Measurements from ENCODE around the gene SLC6A17.

Gene SLC6A17

DNA sequence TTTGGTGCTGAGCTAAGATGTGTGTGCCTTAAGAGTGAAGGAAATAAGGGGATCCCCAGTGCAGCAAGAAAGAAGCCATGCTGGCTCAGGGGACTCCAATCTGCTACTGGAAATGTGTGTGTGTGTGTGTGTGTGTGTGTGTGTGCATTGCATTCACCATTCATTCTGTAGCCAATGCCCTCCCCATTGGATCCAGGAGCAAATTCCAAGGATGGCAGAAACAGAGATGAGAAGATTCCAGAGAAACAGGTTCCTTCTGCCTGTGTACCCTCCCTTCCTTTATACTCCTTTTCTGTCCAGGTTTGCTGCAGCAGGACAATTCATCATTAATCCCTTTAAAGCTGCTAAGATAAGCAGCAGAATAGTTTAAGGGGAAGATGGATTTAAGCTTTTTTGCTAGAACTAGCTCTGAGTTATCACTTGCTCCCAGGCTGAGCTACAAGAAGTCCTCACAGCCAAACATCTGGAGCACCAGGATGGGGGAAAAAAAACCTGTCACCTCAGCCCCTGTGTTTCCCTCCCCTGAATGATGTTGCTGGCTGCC is 3.2 kb downstream of the SLC6A17 start:
- TF ChIP-seq CTCF (IDR thresholded peaks at IDR 0.05; ENCODE audit: low read depth, low read length) (no peak), POLR2A (IDR thresholded peaks at IDR 0.05; ENCODE audit: extremely low read depth, insufficient read length) (no peak), MYC (IDR thresholded peaks at IDR 0.05; ENCODE audit: low read depth, low read length) (no peak)
- TF ChIP-seq, protein P1, sequence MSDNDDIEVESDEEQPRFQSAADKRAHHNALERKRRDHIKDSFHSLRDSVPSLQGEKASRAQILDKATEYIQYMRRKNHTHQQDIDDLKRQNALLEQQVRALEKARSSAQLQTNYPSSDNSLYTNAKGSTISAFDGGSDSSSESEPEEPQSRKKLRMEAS (IDR thresholded peaks at IDR 0.05; ENCODE audit: low read depth, low read length), result no peak
- DNase-seq (ENCODE audit: low read depth), result no peak
- H3K4me3 ChIP-seq (ENCODE audit: low read depth, low read length), result no peak overlapping the region

DNA sequence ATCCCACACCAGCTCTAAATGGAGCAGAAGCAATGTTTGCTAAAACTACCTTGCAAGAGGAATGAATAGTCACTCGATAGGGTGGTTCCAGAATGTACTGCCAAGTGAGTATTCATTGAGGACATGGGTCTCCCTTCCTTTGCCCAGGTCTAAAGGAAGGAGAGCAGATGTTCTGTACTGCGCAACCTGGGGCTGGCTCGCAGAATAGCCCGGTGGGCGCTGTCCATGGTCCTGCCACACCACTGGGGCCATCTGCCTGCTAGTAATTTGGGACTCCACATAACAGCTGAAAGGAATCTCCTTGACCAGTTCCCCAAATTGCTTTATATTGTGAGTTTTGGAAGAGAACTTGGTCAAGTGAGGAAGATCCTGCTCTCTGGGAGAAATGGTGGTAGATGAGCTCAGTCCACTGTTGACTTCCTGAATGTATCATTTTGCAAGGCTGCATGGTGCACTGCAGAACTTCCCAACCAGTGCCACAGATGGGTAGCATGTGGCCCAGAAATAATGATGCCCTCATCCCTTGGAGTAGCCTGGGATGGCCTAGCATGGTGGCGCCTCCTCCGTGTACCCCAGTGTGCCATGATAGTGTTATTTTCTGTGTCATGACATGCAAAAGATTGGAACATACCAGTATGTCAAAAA is 5.7 kb downstream of the SLC6A17 start:
- no peak overlapping the region for H3K4me3 ChIP-seq (ENCODE audit: low read depth, low read length)
- TF ChIP-seq, protein P1 (IDR thresholded peaks at IDR 0.05; ENCODE audit: low read depth, low read length), result no peak
- TF ChIP-seq CTCF (IDR thresholded peaks at IDR 0.05; ENCODE audit: low read depth, low read length) (no peak), MYC (IDR thresholded peaks at IDR 0.05; ENCODE audit: low read depth, low read length) (no peak), POLR2A (IDR thresholded peaks at IDR 0.05; ENCODE audit: extremely low read depth, insufficient read length) (no peak)
- DNase-seq (ENCODE audit: low read depth), result peak; percentile 65

DNA sequence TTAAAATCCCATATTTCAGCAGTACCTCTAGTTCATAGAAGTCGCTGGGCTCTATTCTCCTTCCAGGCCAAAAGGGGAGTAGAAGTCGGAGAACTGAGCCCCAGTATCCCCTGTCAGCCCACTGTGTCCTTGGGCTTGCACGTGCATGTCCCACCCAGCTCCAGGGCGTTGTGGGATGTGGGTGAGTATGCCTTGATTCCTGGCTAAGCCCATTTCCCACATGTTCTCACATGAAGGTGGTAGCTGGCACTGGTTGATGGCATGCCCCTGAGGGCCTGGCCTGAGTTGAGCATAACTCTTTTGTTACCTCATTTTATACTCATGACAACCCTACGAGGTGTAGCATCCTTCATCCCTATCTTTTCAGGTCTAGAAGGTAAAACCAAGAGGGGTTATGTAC is 8.0 kb downstream of the SLC6A17 start:
- TF ChIP-seq POLR2A (IDR thresholded peaks at IDR 0.05; ENCODE audit: extremely low read depth, insufficient read length) (no peak), CTCF (IDR thresholded peaks at IDR 0.05; ENCODE audit: low read depth, low read length) (no peak), MYC (IDR thresholded peaks at IDR 0.05; ENCODE audit: low read depth, low read length) (no peak)
- TF ChIP-seq, protein P1 (IDR thresholded peaks at IDR 0.05; ENCODE audit: low read depth, low read length), result no peak
- no peak for DNase-seq (ENCODE audit: low read depth)
- H3K4me3 ChIP-seq (ENCODE audit: low read depth, low read length), result no peak overlapping the region

GRCh38 chr1:110159168-110159567 is 8.9 kb downstream of the SLC6A17 start:
- no peak for DNase-seq (ENCODE audit: low read depth)
- H3K4me3 ChIP-seq (ENCODE audit: low read depth, low read length), result no peak overlapping the region
- TF ChIP-seq CTCF (IDR thresholded peaks at IDR 0.05; ENCODE audit: low read depth, low read length) (no peak), MYC (IDR thresholded peaks at IDR 0.05; ENCODE audit: low read depth, low read length) (no peak), POLR2A (IDR thresholded peaks at IDR 0.05; ENCODE audit: extremely low read depth, insufficient read length) (no peak)
- TF ChIP-seq, protein P1 (IDR thresholded peaks at IDR 0.05; ENCODE audit: low read depth, low read length), result no peak

- no peak for TF ChIP-seq CTCF (IDR thresholded peaks at IDR 0.05; ENCODE audit: low read depth, low read length)
- no peak for TF ChIP-seq MYC (IDR thresholded peaks at IDR 0.05; ENCODE audit: low read depth, low read length)
- TF ChIP-seq, protein P1 (IDR thresholded peaks at IDR 0.05; ENCODE audit: low read depth, low read length), result no peak
- TF ChIP-seq POLR2A (IDR thresholded peaks at IDR 0.05; ENCODE audit: extremely low read depth, insufficient read length), result no peak
- DNase-seq (ENCODE audit: low read depth), result no peak
- no peak overlapping the region for H3K4me3 ChIP-seq (ENCODE audit: low read depth, low read length)
These were observed 10.3 kb downstream of the SLC6A17 start for GRCh38 chr1:110160538-110161100.

Measured in NB4 (cell line).